Activated naive CD8-positive, alpha-beta T cell treated with anti-CD3 and anti-CD28 coated beads for 36 hours (primary cell): ENCODE results near the gene CHRNB1. TPM values are rescaled to one million over a fixed set of nuclear protein-coding genes. Genes with fewer than 3 reads are reported as not detected.

ENCODE experiments used
- DNase-seq: peaks from one replicate; pipeline ENCODE4 v3.0.0; 2021
- H3K27ac Mint-ChIP-seq: one replicate; pipeline ENCODE4 v1.8.0; 2022; ENCODE audit warnings: mild to moderate bottlenecking, moderate library complexity, mixed read lengths
- H3K27me3 Mint-ChIP-seq: one replicate; pipeline ENCODE4 v1.8.0; 2022; ENCODE audit warnings: mild to moderate bottlenecking, mixed read lengths
- H3K36me3 Mint-ChIP-seq: one replicate; pipeline ENCODE4 v1.8.0; 2021; ENCODE audit warnings: mild to moderate bottlenecking, mixed read lengths
- H3K4me1 Mint-ChIP-seq: one replicate; pipeline ENCODE4 v1.8.0; 2021; ENCODE audit warnings: mixed read lengths
- H3K4me3 Mint-ChIP-seq: one replicate; pipeline ENCODE4 v1.8.0; 2022; ENCODE audit warnings: mild to moderate bottlenecking, moderate library complexity, mixed read lengths
- H3K9me3 Mint-ChIP-seq: one replicate; pipeline ENCODE4 v1.8.0; 2022; ENCODE audit warnings: mixed read lengths
- total RNA-seq, 2 experiments: library from RNA; stranded (reverse); gene quantifications; one replicate each; pipeline ENCODE4 v1.2.3, GENCODE V29; 2021

CHRNB1 gene
- 10 to 100 TPM; 10.6 to 11.3 TPM for total RNA-seq

- Mint-ChIP-seq H3K9me3 (no peaks in the 10 kb centered on the region), H3K27ac (no peak within 1 kb of the TSS), H3K4me1 (peaks cover 25% of the 10 kb centered on the region), H3K4me3 (peak within 1 kb of the TSS; percentile 66), H3K36me3 (peaks cover 14% of the 10 kb centered on the region), H3K27me3 (peaks cover 73% of the 10 kb centered on the region)
- peak; percentile 20 for DNase-seq
These were observed at the start of gene CHRNB1 for GRCh38 chr17:7444682-7445618. Gene CHRNB1, plus strand, starts transcription at chr17:7445061. Its CDS starts 67 bp downstream, at chr17:7445128.

GRCh38 chr17:7396147-7396546, 48.7 kb upstream of the CHRNB1 start:
- DNase-seq, result no peak
- H3K27me3 Mint-ChIP-seq, result no peaks in the 10 kb centered on the region
- H3K36me3 Mint-ChIP-seq, result peaks cover 8% of the 10 kb centered on the region
- peaks cover 22% of the 10 kb centered on the region for H3K4me1 Mint-ChIP-seq
- H3K4me3 Mint-ChIP-seq, result no peak overlapping the region
- H3K9me3 Mint-ChIP-seq, result no peaks in the 10 kb centered on the region
- H3K27ac Mint-ChIP-seq, result no peak overlapping the region

- no peaks in the 10 kb centered on the region for H3K9me3 Mint-ChIP-seq
- peaks cover 2% of the 10 kb centered on the region for H3K36me3 Mint-ChIP-seq
- peaks cover 14% of the 10 kb centered on the region for H3K4me1 Mint-ChIP-seq
- H3K27ac Mint-ChIP-seq, result no peak overlapping the region
- no peak overlapping the region for H3K4me3 Mint-ChIP-seq
- DNase-seq, result no peak
- no peaks in the 10 kb centered on the region for H3K27me3 Mint-ChIP-seq
These were observed 46.2 kb upstream of the CHRNB1 start for GRCh38 chr17:7398612-7399011.

GRCh38 chr17:7403043-7403726, 41.7 kb upstream of the CHRNB1 start:
- peak overlapping the region; percentile 82 for H3K27ac Mint-ChIP-seq
- peak; percentile 21 for DNase-seq
- H3K4me3 Mint-ChIP-seq, result peak overlapping the region; percentile 95

GRCh38 chr17:7403727-7403976, 41.2 kb upstream of the CHRNB1 start:
- Mint-ChIP-seq H3K4me3 (peak overlapping the region; percentile 95), H3K4me1 (peaks cover 16% of the 10 kb centered on the region), H3K27ac (peak overlapping the region; percentile 82), H3K27me3 (no peaks in the 10 kb centered on the region), H3K36me3 (peaks cover 2% of the 10 kb centered on the region), H3K9me3 (no peaks in the 10 kb centered on the region)
- no peak for DNase-seq

More at GRCh38 chr17:7403043-7403726, 41.7 kb upstream of the CHRNB1 start:
- H3K36me3 Mint-ChIP-seq, result peaks cover 2% of the 10 kb centered on the region
- peaks cover 16% of the 10 kb centered on the region for H3K4me1 Mint-ChIP-seq
- no peaks in the 10 kb centered on the region for H3K27me3 Mint-ChIP-seq
- no peaks in the 10 kb centered on the region for H3K9me3 Mint-ChIP-seq

GRCh38 chr17:7403977-7404736, 40.7 kb upstream of the CHRNB1 start, which contains the start of gene TMEM256:
Gene TMEM256, minus strand, starts transcription at chr17:7404097. Its CDS starts 13 bp downstream, at chr17:7404084.
- Mint-ChIP-seq H3K9me3 (no peaks in the 10 kb centered on the region), H3K27me3 (no peaks in the 10 kb centered on the region), H3K4me3 (peak within 1 kb of the TSS; percentile 95), H3K4me1 (peaks cover 16% of the 10 kb centered on the region), H3K27ac (peak within 1 kb of the TSS; percentile 95), H3K36me3 (peaks cover 2% of the 10 kb centered on the region)
- DNase-seq, result peak; percentile 95

GRCh38 chr17:7404737-7405349, 40.0 kb upstream of the CHRNB1 start:
- no peaks in the 10 kb centered on the region for H3K9me3 Mint-ChIP-seq
- H3K27ac Mint-ChIP-seq, result peak overlapping the region; percentile 95
- no peaks in the 10 kb centered on the region for H3K27me3 Mint-ChIP-seq
- H3K4me3 Mint-ChIP-seq, result peak overlapping the region; percentile 95
- peak; percentile 72 for DNase-seq
- peaks cover 2% of the 10 kb centered on the region for H3K36me3 Mint-ChIP-seq
- peaks cover 16% of the 10 kb centered on the region for H3K4me1 Mint-ChIP-seq

- H3K27ac Mint-ChIP-seq, result no peak overlapping the region
- H3K4me3 Mint-ChIP-seq, result peak overlapping the region; percentile 81
- peaks cover 2% of the 10 kb centered on the region for H3K36me3 Mint-ChIP-seq
- H3K27me3 Mint-ChIP-seq, result no peaks in the 10 kb centered on the region
- DNase-seq, result no peak
- H3K9me3 Mint-ChIP-seq, result no peaks in the 10 kb centered on the region
- peaks cover 16% of the 10 kb centered on the region for H3K4me1 Mint-ChIP-seq
These were observed 39.3 kb upstream of the CHRNB1 start for GRCh38 chr17:7405350-7406234.

GRCh38 chr17:7406235-7406825, 38.5 kb upstream of the CHRNB1 start:
- Mint-ChIP-seq H3K4me1 (peaks cover 16% of the 10 kb centered on the region), H3K27ac (no peak overlapping the region), H3K4me3 (peak overlapping the region; percentile 44)

GRCh38 chr17:7407082-7407481, 37.8 kb upstream of the CHRNB1 start:
- Mint-ChIP-seq H3K4me1 (peaks cover 16% of the 10 kb centered on the region), H3K27me3 (no peaks in the 10 kb centered on the region), H3K9me3 (no peaks in the 10 kb centered on the region), H3K4me3 (no peak overlapping the region), H3K27ac (no peak overlapping the region), H3K36me3 (no peaks in the 10 kb centered on the region)
- no peak for DNase-seq

More at GRCh38 chr17:7406235-7406825, 38.5 kb upstream of the CHRNB1 start:
- DNase-seq, result no peak
- peaks cover 2% of the 10 kb centered on the region for H3K36me3 Mint-ChIP-seq
- no peaks in the 10 kb centered on the region for H3K9me3 Mint-ChIP-seq
- H3K27me3 Mint-ChIP-seq, result no peaks in the 10 kb centered on the region

GRCh38 chr17:7407485-7408251, 37.2 kb upstream of the CHRNB1 start, which contains the start of gene NLGN2:
Gene NLGN2, plus strand, starts transcription at chr17:7407845. Its CDS starts 411 bp downstream, at chr17:7408256.
- Mint-ChIP-seq H3K4me3 (peak within 1 kb of the TSS; percentile 58), H3K9me3 (no peaks in the 10 kb centered on the region), H3K36me3 (no peaks in the 10 kb centered on the region), H3K4me1 (peaks cover 16% of the 10 kb centered on the region), H3K27ac (peak within 1 kb of the TSS; percentile 46), H3K27me3 (no peaks in the 10 kb centered on the region)
- DNase-seq, result no peak

- no peaks in the 10 kb centered on the region for H3K27me3 Mint-ChIP-seq
- DNase-seq, result peak; percentile 56
- peak overlapping the region; percentile 16 for H3K27ac Mint-ChIP-seq
- H3K36me3 Mint-ChIP-seq, result no peaks in the 10 kb centered on the region
- H3K9me3 Mint-ChIP-seq, result no peaks in the 10 kb centered on the region
- peaks cover 10% of the 10 kb centered on the region for H3K4me1 Mint-ChIP-seq
- no peak overlapping the region for H3K4me3 Mint-ChIP-seq
These were observed 36.6 kb upstream of the CHRNB1 start for GRCh38 chr17:7408252-7408727.

- no peaks in the 10 kb centered on the region for H3K9me3 Mint-ChIP-seq
- peaks cover 10% of the 10 kb centered on the region for H3K4me1 Mint-ChIP-seq
- DNase-seq, result no peak
- H3K27me3 Mint-ChIP-seq, result no peaks in the 10 kb centered on the region
- H3K36me3 Mint-ChIP-seq, result no peaks in the 10 kb centered on the region
- peak overlapping the region; percentile 15 for H3K4me3 Mint-ChIP-seq
- H3K27ac Mint-ChIP-seq, result no peak overlapping the region
These were observed 36.0 kb upstream of the CHRNB1 start for GRCh38 chr17:7408863-7409262.
